Neural cell (in vitro differentiated cells): ENCODE measurements around the gene ZFP36L2.

Experiments
- POLR2AphosphoS5 ChIP-seq: IDR thresholded peaks from 2 replicates; pipeline ENCODE4 v1.6.1; 2012
- RAD21 ChIP-seq: fragments of 450-650 bp; conservative IDR thresholded peaks from 2 replicates; pipeline ENCODE4 v1.6.1; 2014; ENCODE audit warnings: antibody characterized with exemption, mild to moderate bottlenecking, moderate library complexity
- SMC3 ChIP-seq: fragments of 450-650 bp; conservative IDR thresholded peaks from 2 replicates; pipeline ENCODE4 v1.6.1; 2014; ENCODE audit warnings: antibody characterized with exemption, mild to moderate bottlenecking, moderate library complexity; ENCODE audit not compliant: poor library complexity
- TF ChIP-seq, protein P1 (sequence below): fragments of 450-650 bp; IDR thresholded peaks from 2 replicates; pipeline ENCODE4 v1.5.1; 2014; ENCODE audit warnings: antibody characterized with exemption, mild to moderate bottlenecking, moderate library complexity; ENCODE audit not compliant: poor library complexity, severe bottlenecking

DNA sequence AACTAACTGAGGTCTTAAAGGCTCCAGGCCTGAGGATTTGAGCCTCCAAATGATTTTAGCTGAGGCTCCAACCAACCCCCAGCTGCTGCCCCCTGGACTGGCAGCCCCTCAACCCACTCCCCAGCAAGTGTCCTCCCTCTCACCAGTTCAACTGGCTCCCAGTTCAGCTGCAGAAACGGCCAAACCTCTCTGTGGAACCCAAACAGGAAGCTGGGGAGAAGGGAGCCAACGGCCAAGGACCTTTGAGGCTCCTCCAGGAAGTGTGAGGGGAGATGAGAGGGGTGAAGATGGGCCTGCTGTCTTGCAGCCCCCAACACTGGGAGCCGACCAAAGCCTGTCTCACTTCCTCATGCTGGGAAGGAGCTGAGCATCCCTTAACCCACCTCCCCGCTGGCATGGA is 24.9 kb downstream of the ZFP36L2 start:
- TF ChIP-seq SMC3 (no peak), RAD21 (no peak), POLR2AphosphoS5 (no peak)
- TF ChIP-seq, protein P1, sequence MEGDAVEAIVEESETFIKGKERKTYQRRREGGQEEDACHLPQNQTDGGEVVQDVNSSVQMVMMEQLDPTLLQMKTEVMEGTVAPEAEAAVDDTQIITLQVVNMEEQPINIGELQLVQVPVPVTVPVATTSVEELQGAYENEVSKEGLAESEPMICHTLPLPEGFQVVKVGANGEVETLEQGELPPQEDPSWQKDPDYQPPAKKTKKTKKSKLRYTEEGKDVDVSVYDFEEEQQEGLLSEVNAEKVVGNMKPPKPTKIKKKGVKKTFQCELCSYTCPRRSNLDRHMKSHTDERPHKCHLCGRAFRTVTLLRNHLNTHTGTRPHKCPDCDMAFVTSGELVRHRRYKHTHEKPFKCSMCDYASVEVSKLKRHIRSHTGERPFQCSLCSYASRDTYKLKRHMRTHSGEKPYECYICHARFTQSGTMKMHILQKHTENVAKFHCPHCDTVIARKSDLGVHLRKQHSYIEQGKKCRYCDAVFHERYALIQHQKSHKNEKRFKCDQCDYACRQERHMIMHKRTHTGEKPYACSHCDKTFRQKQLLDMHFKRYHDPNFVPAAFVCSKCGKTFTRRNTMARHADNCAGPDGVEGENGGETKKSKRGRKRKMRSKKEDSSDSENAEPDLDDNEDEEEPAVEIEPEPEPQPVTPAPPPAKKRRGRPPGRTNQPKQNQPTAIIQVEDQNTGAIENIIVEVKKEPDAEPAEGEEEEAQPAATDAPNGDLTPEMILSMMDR = no peak
